Measurements from ENCODE around the gene BRCA1.

The BRCA1 gene

GRCh38 chr17:43033948-43034881 is 90.9 kb downstream of the BRCA1 start:
- TF ChIP-seq CTCF (IDR thresholded peaks at IDR 0.05), result no peak

GRCh38 chr17:43031666-43032065 is 93.5 kb downstream of the BRCA1 start:
- no peak for TF ChIP-seq CTCF (IDR thresholded peaks at IDR 0.05)

GRCh38 chr17:43030137-43030767 is 94.9 kb downstream of the BRCA1 start:
- TF ChIP-seq CTCF (IDR thresholded peaks at IDR 0.05), result no peak

- TF ChIP-seq CTCF (IDR thresholded peaks at IDR 0.05), result no peak
Measured at GRCh38 chr17:43028221-43028861, 96.8 kb downstream of the BRCA1 start.

GRCh38 chr17:43027091-43028032 is 97.8 kb downstream of the BRCA1 start:
- no peak for TF ChIP-seq CTCF (IDR thresholded peaks at IDR 0.05)

- TF ChIP-seq CTCF (IDR thresholded peaks at IDR 0.05), result no peak
Measured at GRCh38 chr17:43026595-43026994, 98.6 kb downstream of the BRCA1 start.

Measured in LNCAP (cell line).